NCI-H1930 (cell line): ENCODE measurements around the gene ZNF35.
A peak's percentile ranks its signal among the peaks of the same experiment; 100 is the strongest.

Experiments
- DNase-seq, 2 experiments: peaks; one replicate each; lab custom pipeline; 2025; lab: John Stamatoyannopoulos, UW

The ZNF35 gene

DNA sequence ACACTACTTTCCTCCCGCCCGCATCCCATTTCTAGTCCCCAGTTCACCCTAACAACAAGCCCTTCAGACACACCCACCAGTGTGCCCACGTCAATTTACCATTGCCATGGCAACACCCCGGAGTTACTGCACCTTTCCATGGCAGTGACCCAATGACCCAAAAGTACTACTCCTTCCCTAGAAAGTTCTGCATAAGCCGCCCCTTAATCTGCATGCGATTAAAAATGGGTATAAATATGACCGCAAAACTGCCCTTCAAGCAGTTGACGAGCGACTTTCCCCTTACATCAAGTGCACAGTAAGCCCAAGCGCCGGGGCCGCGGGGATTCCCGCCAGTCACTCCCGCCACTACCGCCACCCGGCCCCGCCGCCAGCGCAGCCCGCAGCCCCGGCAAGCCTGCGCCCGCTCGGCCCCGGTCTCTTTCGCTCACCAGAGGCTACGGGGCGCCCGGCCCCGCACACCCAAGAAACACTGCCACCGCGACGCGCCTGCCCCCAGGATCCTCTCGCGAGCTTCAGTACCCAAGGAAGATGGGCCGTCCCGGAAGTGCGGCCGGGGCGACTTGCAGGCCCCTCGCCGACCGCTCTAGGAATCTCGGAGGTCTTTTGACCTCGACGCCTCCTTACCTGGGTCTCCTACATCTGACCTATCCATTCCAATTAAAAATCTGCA is 36.7 kb downstream of the ZNF35 start:
- peak; percentile 62 to 77 for DNase-seq

DNA sequence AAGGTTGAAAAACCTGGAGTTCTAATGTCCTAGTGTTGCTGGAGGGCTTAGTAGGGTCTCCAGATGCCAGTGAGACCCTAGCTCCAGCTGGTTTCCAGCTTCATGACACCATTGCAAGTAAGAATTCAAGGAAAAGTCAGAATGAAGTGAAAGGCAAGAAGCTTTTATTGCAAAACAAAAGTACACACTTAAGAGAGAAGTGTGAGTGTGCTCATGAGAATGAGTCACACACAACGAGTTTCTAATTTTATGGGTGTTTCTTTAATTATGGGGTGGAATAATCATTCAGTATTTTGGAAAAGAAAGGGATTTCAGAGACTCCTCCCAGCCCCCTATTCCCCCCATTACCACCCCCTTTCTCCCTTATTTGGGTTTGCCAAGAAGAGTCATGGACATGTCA is 39.4 kb downstream of the ZNF35 start:
- no peak for DNase-seq
